Panc1 (cell line): Measurements from ENCODE around the gene GON4L. TPM values are rescaled to one million over a fixed set of nuclear protein-coding genes. Genes with fewer than 3 reads are reported as not detected.

Experiments
- ATAC-seq: fragments of 200-7000 bp; cut with Tn5 transposase; 2 replicates; pipeline ENCODE4 v1.9.1; 2020; ENCODE audit warnings: mild to moderate bottlenecking, moderate library complexity
- BruUV-seq: library from RNA; stranded (reverse); fragments of 400-500 nt; replicated peaks from 2 replicates; lab custom pipeline; 2021; lab: Mats Ljungman, UMichigan
- CTCF ChIA-PET: fragments of 300-600 bp; sonication (Branson Sonifier 250); formaldehyde crosslinking; loops from one replicate; lab custom pipeline; 2022; ENCODE audit warnings: antibody characterized with exemption; lab: Charles Lee
- POLR2A ChIA-PET: fragments of 300-600 bp; sonication (Branson Sonifier 250); formaldehyde crosslinking; loops from one replicate; lab custom pipeline; 2022; ENCODE audit warnings: antibody characterized with exemption; lab: Charles Lee
- DNase-seq: peaks from one replicate; pipeline ENCODE4 v3.0.0-alpha.2; 2010; ENCODE audit warnings: low read depth, low spot score
- H3K27ac ChIP-seq: 2 replicates; pipeline ENCODE4 v1.5.1; 2011; ENCODE audit warnings: mild to moderate bottlenecking, low read length, inconsistent platforms
- H3K27me3 ChIP-seq: fragments of 200-500 bp; sonication (Bioruptor generic); 2 replicates; pipeline ENCODE4 v1.6.0; 2014; ENCODE audit warnings: low read length, inconsistent platforms; ENCODE audit not compliant: control insufficient read depth, insufficient read depth
- H3K36me3 ChIP-seq: fragments of 200-500 bp; sonication (Bioruptor generic); 2 replicates; pipeline ENCODE4 v1.5.1; 2014; ENCODE audit warnings: inconsistent platforms, mild to moderate bottlenecking, low read length, moderate library complexity; ENCODE audit not compliant: control insufficient read depth, insufficient read depth
- H3K4me1 ChIP-seq: 2 replicates; pipeline ENCODE4 v1.5.1; 2011; ENCODE audit warnings: inconsistent platforms, mild to moderate bottlenecking, low read length, moderate library complexity; ENCODE audit not compliant: control insufficient read depth, insufficient read depth
- H3K4me3 ChIP-seq, 2 experiments: 2 replicates each; pipeline ENCODE4 v1.5.1; 2011 to 2012; ENCODE audit warnings: low read depth in 2 of 2, low read length in 2 of 2, mild to moderate bottlenecking in 2 of 2, inconsistent platforms in 1 of 2, moderate library complexity in 1 of 2
- H3K9me3 ChIP-seq: fragments of 200-500 bp; sonication (Bioruptor generic); 2 replicates; pipeline ENCODE4 v1.5.1; 2014; ENCODE audit warnings: low read depth, mild to moderate bottlenecking, inconsistent platforms, low read length, moderate library complexity; ENCODE audit not compliant: control insufficient read depth, insufficient read depth
- CTCF ChIP-seq: fragments of 450-650 bp; IDR thresholded peaks from 2 replicates; pipeline ENCODE4 v1.5.1; 2017; ENCODE audit warnings: mild to moderate bottlenecking
- POLR2AphosphoS5 ChIP-seq: IDR thresholded peaks from 2 replicates; pipeline ENCODE4 v1.6.1; 2012; ENCODE audit warnings: mild to moderate bottlenecking, low read depth, low read length, moderate library complexity
- REST ChIP-seq, 2 experiments: IDR thresholded peaks; 2 replicates each; pipeline ENCODE4 v1.6.1; 2011 to 2012; ENCODE audit warnings: low read depth in 2 of 2, control low read depth in 1 of 2, low read length in 1 of 2, mild to moderate bottlenecking in 1 of 2, moderate library complexity in 1 of 2; ENCODE audit not compliant: insufficient read depth in 1 of 2
- SIN3A ChIP-seq: IDR thresholded peaks from 2 replicates; pipeline ENCODE4 v1.6.1; 2012; ENCODE audit warnings: low read depth, mild to moderate bottlenecking, low read length, moderate library complexity, borderline replicate concordance; ENCODE audit not compliant: insufficient read depth
- TCF7L2 ChIP-seq: IDR thresholded peaks from 2 replicates; pipeline ENCODE4 v1.6.1; 2011; ENCODE audit warnings: mild to moderate bottlenecking, low read depth, low read length, inconsistent platforms
- in situ Hi-C: cut with HindIII; loops from 2 replicates; pipeline ENCODE4 v1.10.0; 2016; ENCODE audit warnings: low sequenced_read_pairs, low pct_unique_long_range_greater_than_20kb
- intact Hi-C: fragments of 100-400 bp; cut with micrococcal nuclease; formaldehyde crosslinking; loops from one replicate; pipeline ENCODE4 v1.10.0; 2022; ENCODE audit not compliant: unreplicated experiment
- total RNA-seq: library from RNA; stranded (reverse); gene quantifications from one replicate; pipeline ENCODE4 v1.2.1, GENCODE V29; 2021; ENCODE audit not compliant: unreplicated experiment

GON4L gene
- total RNA-seq, 1 experiment from 2014 or later: 47.6 TPM

- H3K4me3 ChIP-seq: no peak overlapping the region
- intact Hi-C loops: no loop called here
- no peaks in the 10 kb centered on the region for H3K36me3 ChIP-seq
- ATAC-seq (no peak), DNase-seq (no peak)
- no peak overlapping the region for H3K27ac ChIP-seq
- BruUV-seq: no TSS peak
- no peaks in the 10 kb centered on the region for H3K27me3 ChIP-seq
- ChIA-PET CTCF (no interaction called here), POLR2A (no interaction called here)
- H3K4me1 ChIP-seq: no peaks in the 10 kb centered on the region
- H3K9me3 ChIP-seq: no peaks in the 10 kb centered on the region
- in situ Hi-C loops: no loop called here
- TF ChIP-seq TCF7L2 (no peak), CTCF (no peak), POLR2AphosphoS5 (no peak)
These were observed 16.8 kb upstream of the GON4L start for GRCh38 chr1:155873860-155874259.

GRCh38 chr1:155872527-155872926, 15.5 kb upstream of the GON4L start:
- POLR2A ChIA-PET: no interaction called here
- no peaks in the 10 kb centered on the region for H3K27me3 ChIP-seq
- H3K36me3 ChIP-seq: no peaks in the 10 kb centered on the region
- ATAC-seq (no peak), DNase-seq (no peak)
- in situ Hi-C loops (no loop called here), intact Hi-C loops (no loop called here)
- CTCF ChIA-PET: no interaction called here
- H3K9me3 ChIP-seq: no peaks in the 10 kb centered on the region
- BruUV-seq: no TSS peak
- H3K4me1 ChIP-seq: no peaks in the 10 kb centered on the region
- no peak overlapping the region for H3K4me3 ChIP-seq
- TF ChIP-seq SIN3A: no peak
- TF ChIP-seq POLR2AphosphoS5: no peak
- no peak for TF ChIP-seq TCF7L2
- TF ChIP-seq CTCF: no peak
- TF ChIP-seq REST (IDR thresholded peaks at IDR 0.05; ENCODE audit: insufficient read depth in 1 of 2, low read depth in 2 of 2, low read length in 1 of 2): no peak
- no peak overlapping the region for H3K27ac ChIP-seq

GRCh38 chr1:155871390-155871789, 14.4 kb upstream of the GON4L start:
- Histone ChIP-seq H3K27ac (no peak overlapping the region), H3K4me1 (no peaks in the 10 kb centered on the region), H3K27me3 (no peaks in the 10 kb centered on the region), H3K9me3 (no peaks in the 10 kb centered on the region), H3K36me3 (no peaks in the 10 kb centered on the region), H3K4me3 (no peak overlapping the region)
- intact Hi-C loops: no loop called here
- ATAC-seq (no peak), DNase-seq (no peak)
- no peak for TF ChIP-seq SIN3A
- no peak for TF ChIP-seq CTCF
- TF ChIP-seq REST (IDR thresholded peaks at IDR 0.05; ENCODE audit: insufficient read depth in 1 of 2, low read depth in 2 of 2, low read length in 1 of 2): no peak
- no peak for TF ChIP-seq POLR2AphosphoS5
- TF ChIP-seq TCF7L2: no peak
- POLR2A ChIA-PET: interaction anchor here (0.5 to 0.6 kb wide), 2 partner anchors 10 to 13 kb away, joined by 3 read pairs; no protein-coding TSS in a partner anchor
- in situ Hi-C loops: no loop called here
- CTCF ChIA-PET: no interaction called here
- no TSS peak for BruUV-seq
